Measurements from ENCODE around the gene SNX25.
"Not testable (repeated sequence)": the region's sequence is repeated elsewhere in the genome, so short reads cannot be mapped to it uniquely, and the experiment has no call there.

Gene SNX25

GRCh38 chr4:185235119-185235842 lies 25.9 kb downstream of the SNX25 start:
- no peak for DNase-seq

- DNase-seq, result no peak
These were observed 26.6 kb downstream of the SNX25 start for GRCh38 chr4:185235843-185236503.

- DNase-seq, result no peak
These were observed 27.8 kb downstream of the SNX25 start for GRCh38 chr4:185237175-185237574.

- DNase-seq, result no peak
These were observed 28.9 kb downstream of the SNX25 start for GRCh38 chr4:185238215-185238681.

- DNase-seq, result no peak
These were observed 29.4 kb downstream of the SNX25 start for GRCh38 chr4:185238750-185239149.

GRCh38 chr4:185240486-185240885 lies 31.1 kb downstream of the SNX25 start:
- not testable (repeated sequence) for DNase-seq

GRCh38 chr4:185242749-185243533 lies 33.5 kb downstream of the SNX25 start:
- DNase-seq, result no peak

GRCh38 chr4:185243879-185244278 lies 34.5 kb downstream of the SNX25 start:
- DNase-seq, result no peak

GRCh38 chr4:185244763-185245162 lies 35.4 kb downstream of the SNX25 start:
- no peak for DNase-seq

- no peak for DNase-seq
These were observed 37.1 kb downstream of the SNX25 start for GRCh38 chr4:185246453-185246852.

- no peak for DNase-seq
These were observed 37.8 kb downstream of the SNX25 start for GRCh38 chr4:185247151-185247550.

GRCh38 chr4:185248393-185249039 lies 39.1 kb downstream of the SNX25 start:
- no peak for DNase-seq

- DNase-seq, result no peak
These were observed 39.7 kb downstream of the SNX25 start for GRCh38 chr4:185249105-185249504.

- no peak for DNase-seq
These were observed 45.0 kb downstream of the SNX25 start for GRCh38 chr4:185254434-185254833.

- DNase-seq, result no peak
These were observed 46.5 kb downstream of the SNX25 start for GRCh38 chr4:185255868-185256267.

GRCh38 chr4:185256446-185256845 lies 47.0 kb downstream of the SNX25 start:
- DNase-seq, result no peak

- DNase-seq, result no peak
These were observed 47.7 kb downstream of the SNX25 start for GRCh38 chr4:185257086-185257485.

- DNase-seq, result no peak
These were observed 48.3 kb downstream of the SNX25 start for GRCh38 chr4:185257694-185258093.

GRCh38 chr4:185258741-185259140 lies 49.3 kb downstream of the SNX25 start:
- not testable (repeated sequence) for DNase-seq

- DNase-seq, result no peak
These were observed 50.3 kb downstream of the SNX25 start for GRCh38 chr4:185259719-185260118.

GRCh38 chr4:185261946-185262345 lies 52.5 kb downstream of the SNX25 start:
- no peak for DNase-seq

GRCh38 chr4:185263419-185263818 lies 54.0 kb downstream of the SNX25 start:
- no peak for DNase-seq

- DNase-seq, result no peak
These were observed 56.5 kb downstream of the SNX25 start for GRCh38 chr4:185265942-185266341.

All from activated CD4-positive, alpha-beta T cell treated with anti-CD3 and anti-CD28 coated beads for 4 hours (primary cell).